Cardiac muscle cell (in vitro differentiated cells and primary cell): ENCODE measurements around the gene RSPH9. TPM values are rescaled to one million over a fixed set of nuclear protein-coding genes. Genes with fewer than 3 reads are reported as not detected.

Experiments
- DNase-seq, 2 donors: peaks; one replicate each; pipeline versions ENCODE4 v3.0.0 to v3.0.0-alpha.2; 2010 to 2017; ENCODE audit warnings: low read depth in 1 of 2, low spot score in 1 of 2
- H3K27ac ChIP-seq: fragments of 200-600 bp; sonication (generic); 2 replicates; pipeline ENCODE4 v1.5.1; 2016
- H3K27me3 ChIP-seq: fragments of 200-600 bp; sonication (generic); 2 replicates; pipeline ENCODE4 v1.6.0; 2016; ENCODE audit warnings: control low read depth
- H3K36me3 ChIP-seq: fragments of 200-600 bp; sonication (generic); 2 replicates; pipeline ENCODE4 v1.5.1; 2016; ENCODE audit warnings: control low read depth
- H3K4me1 ChIP-seq: fragments of 200-600 bp; sonication (generic); 2 replicates; pipeline ENCODE4 v1.8.1; 2017; ENCODE audit warnings: low read depth, mild to moderate bottlenecking, mixed run types
- H3K4me3 ChIP-seq: fragments of 200-600 bp; sonication (generic); 2 replicates; pipeline ENCODE4 v1.5.1; 2016; ENCODE audit warnings: mild to moderate bottlenecking
- H3K9me3 ChIP-seq: fragments of 200-600 bp; sonication (generic); 2 replicates; pipeline ENCODE4 v1.5.1; 2017; ENCODE audit warnings: low read depth, mild to moderate bottlenecking, control low read depth
- CTCF ChIP-seq: IDR thresholded peaks from 2 replicates; pipeline ENCODE4 v1.5.1; 2012; ENCODE audit warnings: low read depth, mild to moderate bottlenecking, low read length
- polyA plus RNA-seq: library from polyadenylated mRNA; unstranded; fragments of >200 nt; fragmentation: Nextera tagmentation; extraction: Ambion mirVana; gene quantifications from 2 replicates; pipeline ENCODE4 v1.2.1, GENCODE V29; 2016
- total RNA-seq: library from RNA; depleted of rRNA; stranded (reverse); fragments of >200 nt; gene quantifications from 2 replicates; pipeline ENCODE4 v1.2.3, GENCODE V29; 2016

Gene RSPH9
- total and polyA plus RNA-seq, 2 experiments from 2014 or later: 2.9 to 5.8 TPM

- TF ChIP-seq CTCF: no peak
- Histone ChIP-seq H3K4me3 (no peak overlapping the region), H3K9me3 (no peaks in the 10 kb centered on the region), H3K27ac (no peak overlapping the region), H3K4me1 (no peaks in the 10 kb centered on the region), H3K36me3 (peaks cover 44% of the 10 kb centered on the region), H3K27me3 (no peaks in the 10 kb centered on the region)
- no peak for DNase-seq
These were observed 20.0 kb upstream of the RSPH9 start for GRCh38 chr6:43624786-43625288.

DNA sequence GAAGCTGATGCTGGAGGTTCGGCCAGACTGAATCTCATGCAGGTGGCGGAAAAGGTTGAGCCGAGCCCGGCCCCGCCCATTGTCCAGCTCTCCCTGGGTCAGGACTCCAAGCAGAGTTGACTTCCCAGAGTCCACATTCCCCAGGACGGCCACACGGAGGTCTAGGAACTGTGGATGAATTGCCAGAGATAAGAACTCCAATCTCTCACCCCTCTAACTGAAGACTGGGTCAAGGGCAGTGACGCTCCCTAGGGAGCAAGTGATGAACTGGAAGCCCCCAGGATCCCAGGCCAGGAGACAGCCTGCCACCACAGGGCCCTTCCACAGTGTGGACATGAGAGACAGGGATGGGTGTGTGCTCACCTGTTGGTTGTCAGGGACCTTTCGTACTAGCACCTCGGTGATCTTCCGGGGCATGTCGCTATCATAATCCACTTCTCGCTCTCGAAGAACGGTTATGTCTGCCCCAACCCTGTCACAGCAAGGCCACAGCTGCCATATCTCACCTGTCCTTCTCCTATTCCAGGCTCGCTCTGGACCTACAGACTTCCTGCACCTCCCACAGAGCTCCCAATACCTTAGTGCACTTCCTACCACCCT is 19.3 kb upstream of the RSPH9 start:
- no peak for DNase-seq
- Histone ChIP-seq H3K27me3 (no peaks in the 10 kb centered on the region), H3K27ac (no peak overlapping the region), H3K36me3 (peaks cover 44% of the 10 kb centered on the region), H3K9me3 (no peaks in the 10 kb centered on the region), H3K4me3 (no peak overlapping the region), H3K4me1 (peaks cover 4% of the 10 kb centered on the region)
- TF ChIP-seq CTCF: no peak

DNA sequence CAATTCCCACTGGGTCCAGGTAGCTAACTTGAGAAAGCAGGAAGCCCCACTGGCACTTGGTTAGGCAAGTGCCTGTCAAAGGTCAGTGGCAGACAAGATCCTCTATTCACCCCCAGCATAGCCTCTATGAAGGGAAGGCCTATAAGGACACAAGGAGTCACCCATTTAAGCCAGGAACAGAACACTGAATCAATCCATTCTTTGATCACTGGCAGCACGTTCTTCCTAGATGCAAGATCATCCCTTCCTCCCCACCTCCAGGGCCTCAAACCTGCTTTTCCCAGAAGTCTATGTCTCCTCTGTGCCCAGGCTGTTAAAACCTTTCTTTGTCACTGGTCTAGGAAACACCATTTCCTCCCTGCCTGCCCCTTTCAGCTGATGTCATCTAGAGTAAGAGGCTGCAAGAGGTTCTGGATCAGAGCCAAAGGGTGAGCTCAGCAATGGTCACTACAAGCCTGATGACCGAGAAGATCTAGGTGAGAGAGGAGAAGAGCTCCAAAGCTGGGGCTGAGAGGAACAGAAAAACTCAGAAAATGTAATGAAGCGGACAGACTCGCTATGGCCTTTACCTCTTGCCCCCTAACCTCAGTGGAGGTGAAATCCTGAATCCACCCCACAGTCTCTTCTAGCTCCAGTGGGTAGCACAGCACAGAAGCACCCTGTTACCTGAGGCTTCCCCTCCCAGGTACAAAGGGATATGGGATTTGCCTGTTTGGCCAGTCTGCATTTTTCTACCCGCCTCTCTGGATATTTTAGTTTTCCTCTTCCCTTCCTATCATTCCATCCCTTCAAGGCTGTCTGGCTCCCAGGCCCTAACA is 17.6 kb upstream of the RSPH9 start:
- Histone ChIP-seq H3K36me3 (peaks cover 29% of the 10 kb centered on the region), H3K27me3 (no peaks in the 10 kb centered on the region), H3K4me1 (peaks cover 14% of the 10 kb centered on the region), H3K27ac (peak overlapping the region; percentile 64), H3K9me3 (no peaks in the 10 kb centered on the region), H3K4me3 (no peak overlapping the region)
- TF ChIP-seq CTCF: no peak
- DNase-seq: peak; percentile 89 to 96

GRCh38 chr6:43628393-43629103 is 16.3 kb upstream of the RSPH9 start:
- peak; percentile 50 to 67 for DNase-seq
- H3K9me3 ChIP-seq: no peaks in the 10 kb centered on the region
- no peaks in the 10 kb centered on the region for H3K27me3 ChIP-seq
- H3K27ac ChIP-seq: peak overlapping the region; percentile 83
- TF ChIP-seq CTCF: no peak
- peaks cover 14% of the 10 kb centered on the region for H3K4me1 ChIP-seq
- peak overlapping the region; percentile 84 for H3K4me3 ChIP-seq
- H3K36me3 ChIP-seq: peaks cover 15% of the 10 kb centered on the region

DNA sequence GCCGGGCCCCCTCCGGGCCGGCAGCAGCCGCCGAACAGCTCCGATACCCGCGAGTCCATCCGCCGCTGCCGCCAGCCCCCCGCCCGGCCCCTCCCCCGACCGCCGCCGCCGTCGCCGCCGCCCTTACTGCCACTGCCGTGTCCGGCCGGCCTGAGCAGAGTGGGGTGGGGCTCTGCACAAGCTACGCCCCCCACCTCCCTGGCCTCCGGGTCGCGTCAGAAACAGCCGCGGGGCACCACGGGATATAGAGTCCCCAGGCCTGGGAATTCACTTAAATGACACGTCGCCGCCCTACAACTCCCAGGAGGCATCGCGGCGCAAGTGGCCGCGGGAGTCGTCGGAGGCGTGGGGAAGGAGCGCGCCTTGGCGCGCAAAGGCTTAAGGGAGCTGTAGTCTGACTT is 15.7 kb upstream of the RSPH9 start, which contains the start of gene GTPBP2:
TSS of gene GTPBP2 (minus strand) at position 161 of the 401 bp plus-strand sequence. CDS start at position 59, 102 bp downstream.
- DNase-seq: peak; percentile 100
- H3K27me3 ChIP-seq: no peaks in the 10 kb centered on the region
- no peak for TF ChIP-seq CTCF
- H3K4me3 ChIP-seq: peak within 1 kb of the TSS; percentile 84
- no peaks in the 10 kb centered on the region for H3K9me3 ChIP-seq
- H3K4me1 ChIP-seq: peaks cover 14% of the 10 kb centered on the region
- H3K36me3 ChIP-seq: peaks cover 10% of the 10 kb centered on the region
- H3K27ac ChIP-seq: peak within 1 kb of the TSS; percentile 92
